GM21717 (cell line): ENCODE data around the gene MBNL1.

Experiments used
- ATAC-seq: cut with Tn5 transposase; IDR thresholded peaks from one replicate; pipeline ENCODE4 v1.9.1; 2021; ENCODE audit warnings: mild to moderate bottlenecking, moderate library complexity; ENCODE audit not compliant: unreplicated experiment

Gene MBNL1

GRCh38 chr3:152466784-152467183 lies 198.1 kb downstream of the MBNL1 start:
- ATAC-seq = peak; percentile 43

GRCh38 chr3:152469248-152470025 lies 200.7 kb downstream of the MBNL1 start:
- ATAC-seq = no peak

GRCh38 chr3:152470095-152470494 lies 201.4 kb downstream of the MBNL1 start:
- no peak for ATAC-seq

- no peak for ATAC-seq
Measured at GRCh38 chr3:152470893-152471292, 202.2 kb downstream of the MBNL1 start.

GRCh38 chr3:152471814-152472671 lies 203.3 kb downstream of the MBNL1 start:
- ATAC-seq = peak; percentile 72

- ATAC-seq = no peak
Measured at GRCh38 chr3:152472672-152472954, 203.9 kb downstream of the MBNL1 start.

GRCh38 chr3:152474585-152474984 lies 205.9 kb downstream of the MBNL1 start:
- ATAC-seq = peak; percentile 67

GRCh38 chr3:152477422-152477821 lies 208.7 kb downstream of the MBNL1 start:
- ATAC-seq = no peak

GRCh38 chr3:152480282-152480953 lies 211.7 kb downstream of the MBNL1 start:
- peak; percentile 94 for ATAC-seq

GRCh38 chr3:152486364-152486763 lies 217.6 kb downstream of the MBNL1 start:
- no peak for ATAC-seq

- ATAC-seq = no peak
Measured at GRCh38 chr3:152488449-152488848, 219.7 kb downstream of the MBNL1 start.

GRCh38 chr3:152491922-152492321 lies 223.2 kb downstream of the MBNL1 start:
- ATAC-seq = no peak

GRCh38 chr3:152496286-152496685 lies 227.6 kb downstream of the MBNL1 start:
- peak; percentile 26 for ATAC-seq

- ATAC-seq = peak; percentile 81
Measured at GRCh38 chr3:152496716-152497115, 228.0 kb downstream of the MBNL1 start.

GRCh38 chr3:152497457-152497856 lies 228.7 kb downstream of the MBNL1 start:
- no peak for ATAC-seq

GRCh38 chr3:152497890-152498289 lies 229.2 kb downstream of the MBNL1 start:
- no peak for ATAC-seq

GRCh38 chr3:152499791-152500385 lies 231.2 kb downstream of the MBNL1 start:
- ATAC-seq = no peak

GRCh38 chr3:152505926-152506325 lies 237.2 kb downstream of the MBNL1 start:
- peak; percentile 94 for ATAC-seq

GRCh38 chr3:152508705-152509104 lies 240.0 kb downstream of the MBNL1 start:
- no peak for ATAC-seq

- ATAC-seq = peak; percentile 80
Measured at GRCh38 chr3:152511904-152512303, 243.2 kb downstream of the MBNL1 start.

- ATAC-seq = no peak
Measured at GRCh38 chr3:152513301-152513960, 244.7 kb downstream of the MBNL1 start.
